Measurements from ENCODE around the gene F10.

GRCh38 chr13:113160983-113161382 is 38.4 kb downstream of the F10 start:
- TF ChIP-seq POLR2A (IDR thresholded peaks at IDR 0.05) = no peak
- no peak for TF ChIP-seq CTCF (IDR thresholded peaks at IDR 0.05)

Measured in prostate gland (tissue), 2 donors.